HepG2 (cell line): Measurements from ENCODE around the gene GLOD4. TPM values are rescaled to one million over a fixed set of nuclear protein-coding genes. Genes with fewer than 3 reads are reported as not detected.

Experiments
- FOXO1 ChIP-seq: sonication (generic); formaldehyde crosslinking; IDR thresholded peaks from 2 replicates; pipeline ENCODE4 v1.4.0; 2020; ENCODE audit warnings: missing genetic modification reagents
- POLR2AphosphoS2 ChIP-seq: IDR thresholded peaks from 2 replicates; pipeline ENCODE4 v1.6.1; 2011; ENCODE audit warnings: low read depth, low read length, improper control_type of control experiment
- PRPF4 ChIP-seq: fragments of 200-400 bp; formaldehyde crosslinking; IDR thresholded peaks from 2 replicates; pipeline ENCODE4 v1.6.1; 2016; ENCODE audit warnings: low read length, low read depth; ENCODE audit not compliant: poor library complexity, severe bottlenecking
- SSRP1 ChIP-seq: IDR thresholded peaks from 2 replicates; pipeline ENCODE4 v1.6.1; 2016; ENCODE audit warnings: control low read depth
- TBP ChIP-seq: sonication (generic); formaldehyde crosslinking; IDR thresholded peaks from 2 replicates; pipeline ENCODE4 v1.5.0; 2020; ENCODE audit warnings: missing genetic modification reagents
- ZFX ChIP-seq: sonication (generic); formaldehyde crosslinking; IDR thresholded peaks from 2 replicates; pipeline ENCODE4 v1.4.0; 2020; ENCODE audit warnings: mild to moderate bottlenecking, low read depth, missing genetic modification reagents, moderate library complexity
- ZNF225 ChIP-seq: sonication (generic); formaldehyde crosslinking; IDR thresholded peaks from 2 replicates; pipeline ENCODE4 v1.4.0; 2020; ENCODE audit warnings: mild to moderate bottlenecking, missing genetic modification reagents
- ZNF446 ChIP-seq: sonication (generic); formaldehyde crosslinking; IDR thresholded peaks from 2 replicates; pipeline ENCODE4 v1.5.0; 2020; ENCODE audit warnings: mild to moderate bottlenecking, missing genetic modification reagents
- ZNF512B ChIP-seq: sonication (generic); formaldehyde crosslinking; IDR thresholded peaks from 2 replicates; pipeline ENCODE4 v1.5.1; 2020; ENCODE audit warnings: missing genetic modification reagents, mild to moderate bottlenecking, borderline replicate concordance
- ZNF619 ChIP-seq: sonication (generic); formaldehyde crosslinking; IDR thresholded peaks from 2 replicates; pipeline ENCODE4 v1.4.0; 2020; ENCODE audit warnings: mild to moderate bottlenecking, missing genetic modification reagents
- ZSCAN5A ChIP-seq: sonication (generic); formaldehyde crosslinking; IDR thresholded peaks from 2 replicates; pipeline ENCODE4 v1.8.0; 2022; ENCODE audit warnings: mild to moderate bottlenecking, missing genetic modification reagents, borderline replicate concordance
- polyA plus RNA-seq, 8 experiments: library from polyadenylated mRNA; depleted of rRNA in 3 of 8; stranded (reverse) in 7 of 8; unstranded in 1 of 8; fragments of >200 nt; fragmentation: Illumina TruSeq in 4 of 8; extraction: Trizol in 4 of 8; gene quantifications; 2 replicates each; pipeline versions ENCODE4 v1.2.1 to v1.2.3, GENCODE V29; 2011 to 2016; ENCODE audit warnings: low read depth in 4 of 8, missing spikeins in 1 of 8, mixed read lengths in 1 of 8; ENCODE audit not compliant: insufficient read depth in 1 of 8
- total RNA-seq, 5 experiments: library from RNA; depleted of rRNA; stranded (reverse); fragments of >200 nt; fragmentation: Illumina TruSeq; extraction: Trizol; gene quantifications; 2 replicates each; pipeline ENCODE4 v1.2.3, GENCODE V29; 2016; ENCODE audit warnings: low read depth in 1 of 5
- TF ChIP-seq, protein P1 (sequence below): sonication (generic); formaldehyde crosslinking; IDR thresholded peaks from 2 replicates; pipeline ENCODE4 v1.4.0; 2020; ENCODE audit warnings: missing genetic modification reagents, borderline replicate concordance
- TF ChIP-seq, protein P2 (sequence below): sonication (generic); formaldehyde crosslinking; IDR thresholded peaks from 2 replicates; pipeline ENCODE4 v1.4.0; 2020; ENCODE audit warnings: mild to moderate bottlenecking, missing genetic modification reagents, borderline replicate concordance
- TF ChIP-seq, protein P3 (sequence below): sonication (generic); formaldehyde crosslinking; IDR thresholded peaks from 2 replicates; pipeline ENCODE4 v1.4.0; 2020; ENCODE audit warnings: mild to moderate bottlenecking, missing genetic modification reagents
- TF ChIP-seq, protein P4 (sequence below): sonication (generic); formaldehyde crosslinking; IDR thresholded peaks from 2 replicates; pipeline ENCODE4 v1.9.0; 2022; ENCODE audit warnings: missing genetic modification reagents, mild to moderate bottlenecking, borderline replicate concordance

GLOD4 gene
- total and polyA plus RNA-seq, 2 of the 13 experiments (the other 11 are each of a cell fraction or from before 2014, with no cell fraction given) = 53.7 to 87.8 TPM

DNA sequence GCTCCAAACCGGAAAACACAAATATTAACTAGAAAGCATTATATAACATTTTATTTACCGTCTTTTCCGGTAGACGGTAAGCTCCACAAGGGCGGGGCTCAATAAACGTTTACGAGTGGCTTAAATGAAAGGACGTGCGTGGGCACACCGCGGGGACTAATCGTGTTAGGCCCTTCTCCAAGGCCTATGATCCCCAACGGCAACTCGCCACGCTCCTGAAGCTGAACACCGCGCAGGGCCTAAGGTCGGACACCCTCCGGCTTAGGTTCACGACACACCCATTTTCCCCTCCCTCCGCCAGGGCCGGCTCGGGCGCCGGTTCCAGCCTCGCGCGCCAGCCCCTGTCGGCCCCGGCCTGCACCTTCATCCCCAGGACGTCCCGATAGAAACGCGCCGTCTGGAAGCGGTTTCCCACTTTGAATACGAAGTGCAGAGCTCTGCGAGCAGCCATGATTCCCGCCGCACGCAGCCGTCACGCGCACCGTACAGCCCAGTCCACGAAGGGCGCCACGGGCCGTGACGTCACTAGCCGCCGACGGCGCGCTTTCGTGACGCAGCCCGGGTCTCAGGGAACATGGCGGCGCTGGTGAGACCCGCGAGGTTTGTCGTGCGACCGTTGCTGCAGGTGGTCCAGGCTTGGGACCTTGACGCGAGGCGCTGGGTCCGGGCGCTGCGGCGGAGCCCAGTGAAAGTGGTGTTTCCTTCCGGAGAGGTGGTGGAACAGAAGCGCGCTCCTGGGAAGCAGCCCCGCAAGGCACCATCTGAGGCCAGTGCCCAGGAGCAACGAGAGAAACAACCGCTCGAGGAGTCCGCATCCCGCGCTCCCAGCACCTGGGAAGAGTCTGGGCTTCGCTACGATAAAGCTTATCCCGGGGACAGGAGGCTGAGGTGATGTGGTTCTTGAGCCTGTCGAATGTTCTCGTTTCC, at the start of gene GLOD4, which contains the start of gene MRM3 (continued):
- TF ChIP-seq, protein P1, sequence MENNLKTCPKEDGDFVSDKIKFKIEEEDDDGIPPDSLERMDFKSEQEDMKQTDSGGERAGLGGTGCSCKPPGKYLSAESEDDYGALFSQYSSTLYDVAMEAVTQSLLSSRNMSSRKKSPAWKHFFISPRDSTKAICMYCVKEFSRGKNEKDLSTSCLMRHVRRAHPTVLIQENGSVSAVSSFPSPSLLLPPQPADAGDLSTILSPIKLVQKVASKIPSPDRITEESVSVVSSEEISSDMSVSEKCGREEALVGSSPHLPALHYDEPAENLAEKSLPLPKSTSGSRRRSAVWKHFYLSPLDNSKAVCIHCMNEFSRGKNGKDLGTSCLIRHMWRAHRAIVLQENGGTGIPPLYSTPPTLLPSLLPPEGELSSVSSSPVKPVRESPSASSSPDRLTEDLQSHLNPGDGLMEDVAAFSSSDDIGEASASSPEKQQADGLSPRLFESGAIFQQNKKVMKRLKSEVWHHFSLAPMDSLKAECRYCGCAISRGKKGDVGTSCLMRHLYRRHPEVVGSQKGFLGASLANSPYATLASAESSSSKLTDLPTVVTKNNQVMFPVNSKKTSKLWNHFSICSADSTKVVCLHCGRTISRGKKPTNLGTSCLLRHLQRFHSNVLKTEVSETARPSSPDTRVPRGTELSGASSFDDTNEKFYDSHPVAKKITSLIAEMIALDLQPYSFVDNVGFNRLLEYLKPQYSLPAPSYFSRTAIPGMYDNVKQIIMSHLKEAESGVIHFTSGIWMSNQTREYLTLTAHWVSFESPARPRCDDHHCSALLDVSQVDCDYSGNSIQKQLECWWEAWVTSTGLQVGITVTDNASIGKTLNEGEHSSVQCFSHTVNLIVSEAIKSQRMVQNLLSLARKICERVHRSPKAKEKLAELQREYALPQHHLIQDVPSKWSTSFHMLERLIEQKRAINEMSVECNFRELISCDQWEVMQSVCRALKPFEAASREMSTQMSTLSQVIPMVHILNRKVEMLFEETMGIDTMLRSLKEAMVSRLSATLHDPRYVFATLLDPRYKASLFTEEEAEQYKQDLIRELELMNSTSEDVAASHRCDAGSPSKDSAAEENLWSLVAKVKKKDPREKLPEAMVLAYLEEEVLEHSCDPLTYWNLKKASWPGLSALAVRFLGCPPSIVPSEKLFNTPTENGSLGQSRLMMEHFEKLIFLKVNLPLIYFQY (CRISPR knock-in tag) = peak; percentile 60; the same call in 1 of the 2 replicates
- TF ChIP-seq, protein P2, sequence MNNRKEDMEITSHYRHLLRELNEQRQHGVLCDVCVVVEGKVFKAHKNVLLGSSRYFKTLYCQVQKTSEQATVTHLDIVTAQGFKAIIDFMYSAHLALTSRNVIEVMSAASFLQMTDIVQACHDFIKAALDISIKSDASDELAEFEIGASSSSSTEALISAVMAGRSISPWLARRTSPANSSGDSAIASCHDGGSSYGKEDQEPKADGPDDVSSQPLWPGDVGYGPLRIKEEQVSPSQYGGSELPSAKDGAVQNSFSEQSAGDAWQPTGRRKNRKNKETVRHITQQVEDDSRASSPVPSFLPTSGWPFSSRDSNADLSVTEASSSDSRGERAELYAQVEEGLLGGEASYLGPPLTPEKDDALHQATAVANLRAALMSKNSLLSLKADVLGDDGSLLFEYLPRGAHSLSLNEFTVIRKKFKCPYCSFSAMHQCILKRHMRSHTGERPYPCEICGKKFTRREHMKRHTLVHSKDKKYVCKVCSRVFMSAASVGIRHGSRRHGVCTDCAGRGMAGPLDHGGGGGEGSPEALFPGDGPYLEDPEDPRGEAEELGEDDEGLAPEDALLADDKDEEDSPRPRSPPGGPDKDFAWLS (CRISPR knock-in tag) = 0 out of 2 replicates have a peak, but pooled peaks have one; percentile 79
- TF ChIP-seq ZNF619 (CRISPR knock-in tag) (peak; percentile 75; the same call in 1 of the 2 replicates), POLR2AphosphoS2 (no peak), PRPF4 (no peak), TBP (CRISPR knock-in tag) (no peak), ZNF225 (CRISPR knock-in tag) (peak; percentile 93; the same call in 1 of the 2 replicates), ZNF446 (CRISPR knock-in tag) (peak; percentile 77; the same call in 1 of the 2 replicates), SSRP1 (CRISPR knock-in tag) (0 out of 2 replicates have a peak, but pooled peaks have one; percentile 43), ZNF512B (CRISPR knock-in tag) (no peak), ZSCAN5A (CRISPR knock-in tag) (peak; percentile 79; the same call in 1 of the 2 replicates), ZFX (CRISPR knock-in tag) (peak; percentile 98), FOXO1 (peak; percentile 75)
- TF ChIP-seq, protein P3, sequence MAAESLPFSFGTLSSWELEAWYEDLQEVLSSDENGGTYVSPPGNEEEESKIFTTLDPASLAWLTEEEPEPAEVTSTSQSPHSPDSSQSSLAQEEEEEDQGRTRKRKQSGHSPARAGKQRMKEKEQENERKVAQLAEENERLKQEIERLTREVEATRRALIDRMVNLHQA = no peak
- TF ChIP-seq, protein P4, sequence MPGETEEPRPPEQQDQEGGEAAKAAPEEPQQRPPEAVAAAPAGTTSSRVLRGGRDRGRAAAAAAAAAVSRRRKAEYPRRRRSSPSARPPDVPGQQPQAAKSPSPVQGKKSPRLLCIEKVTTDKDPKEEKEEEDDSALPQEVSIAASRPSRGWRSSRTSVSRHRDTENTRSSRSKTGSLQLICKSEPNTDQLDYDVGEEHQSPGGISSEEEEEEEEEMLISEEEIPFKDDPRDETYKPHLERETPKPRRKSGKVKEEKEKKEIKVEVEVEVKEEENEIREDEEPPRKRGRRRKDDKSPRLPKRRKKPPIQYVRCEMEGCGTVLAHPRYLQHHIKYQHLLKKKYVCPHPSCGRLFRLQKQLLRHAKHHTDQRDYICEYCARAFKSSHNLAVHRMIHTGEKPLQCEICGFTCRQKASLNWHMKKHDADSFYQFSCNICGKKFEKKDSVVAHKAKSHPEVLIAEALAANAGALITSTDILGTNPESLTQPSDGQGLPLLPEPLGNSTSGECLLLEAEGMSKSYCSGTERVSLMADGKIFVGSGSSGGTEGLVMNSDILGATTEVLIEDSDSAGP (CRISPR knock-in tag) = peak; percentile 93
